Activated T-helper 1 cell treated with anti-CD3 and anti-CD28 coated beads, Interleukin-12 subunit alpha, Interleukin-12 subunit beta, Interleukin-2, Interleukin-4 antibody, amounts not matched to agents 30 ng/mL and 10 ng/mL and 1 ng/mL, durations not matched to agents 14 hours and 24 hours and 36 hours (primary cell): ENCODE results near the gene RPS6KA3. TPM values are rescaled to one million over a fixed set of nuclear protein-coding genes. Genes with fewer than 3 reads are reported as not detected.

Experiments used
- DNase-seq: peaks from one replicate; pipeline ENCODE4 v3.0.0; 2021; ENCODE audit warnings: low spot score
- H3K27ac Mint-ChIP-seq: one replicate; pipeline ENCODE4 v1.8.0; 2021; ENCODE audit warnings: mild to moderate bottlenecking, mixed read lengths
- H3K27me3 Mint-ChIP-seq: one replicate; pipeline ENCODE4 v1.8.0; 2022; ENCODE audit warnings: mild to moderate bottlenecking, moderate library complexity, mixed read lengths; ENCODE audit not compliant: insufficient read depth
- H3K36me3 Mint-ChIP-seq: one replicate; pipeline ENCODE4 v1.8.0; 2021; ENCODE audit warnings: low read depth, mixed read lengths
- H3K4me1 Mint-ChIP-seq: one replicate; pipeline ENCODE4 v1.8.0; 2021; ENCODE audit warnings: low read depth, mixed read lengths
- H3K4me3 Mint-ChIP-seq: one replicate; pipeline ENCODE4 v1.8.0; 2021; ENCODE audit warnings: mild to moderate bottlenecking, moderate library complexity, mixed read lengths
- H3K9me3 Mint-ChIP-seq: one replicate; pipeline ENCODE4 v1.8.0; 2021; ENCODE audit warnings: mixed read lengths
- intact Hi-C: fragments of 100-400 bp; cut with micrococcal nuclease; formaldehyde crosslinking; loops from one replicate; pipeline ENCODE4 v1.15.1; 2024
- total RNA-seq: library from RNA; stranded (reverse); gene quantifications from 2 replicates; pipeline ENCODE4 v1.2.3, GENCODE V29; 2022

Gene RPS6KA3
- total RNA-seq, result 58.8 and 60.6 TPM in 2 replicates

DNA sequence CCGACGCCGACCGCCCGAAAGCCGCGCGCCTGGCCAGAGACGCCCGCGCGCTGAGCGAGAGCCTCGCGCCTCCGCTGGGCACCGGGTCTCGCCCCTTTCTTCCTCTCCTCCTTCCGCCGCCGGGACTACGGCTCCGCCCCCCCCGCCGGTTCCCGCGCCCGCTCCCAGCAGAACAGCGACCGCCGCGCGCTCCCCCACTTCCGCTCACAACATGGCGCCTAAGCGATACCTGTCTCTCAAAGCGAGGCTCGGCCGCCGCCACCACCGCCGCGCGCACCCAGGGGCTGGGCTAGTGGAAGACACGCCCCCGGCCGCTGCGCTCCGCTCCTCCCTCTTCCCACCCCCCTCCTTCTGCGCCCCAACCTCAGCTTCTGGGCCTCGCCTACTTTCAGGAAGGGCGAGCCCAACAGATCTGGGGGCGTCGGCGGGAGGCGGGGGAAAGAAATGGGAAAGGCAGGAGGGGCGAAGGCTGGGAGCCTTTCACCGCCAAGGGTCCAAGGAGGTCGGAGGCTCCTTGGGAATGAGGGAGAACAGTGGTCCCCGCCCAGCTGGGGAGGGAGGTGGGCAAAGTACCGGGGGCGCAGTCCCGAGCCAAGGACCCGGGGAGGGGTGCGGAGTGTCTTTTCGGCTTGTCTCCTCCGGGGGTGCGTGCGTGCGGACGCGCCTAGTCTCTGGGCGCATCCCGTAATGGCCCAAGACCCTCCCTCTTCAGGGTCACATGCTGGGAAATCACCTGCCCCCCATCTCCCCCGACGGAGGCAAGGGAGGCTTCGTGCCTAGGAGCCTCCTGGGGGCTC is at the start of gene RPS6KA3:
RPS6KA3 (minus strand) TSS at position 100 of the 797 bp plus-strand sequence. CDS start 277 bp downstream, outside the sequence.
- peaks cover 20% of the 10 kb centered on the region for H3K4me1 Mint-ChIP-seq
- DNase-seq, result peak; percentile 85
- intact Hi-C loops, result loop anchor here (2.0 to 10.0 kb wide), 4 partner anchors 66 to 1108 kb away; partner anchors contain the start of genes CNKSR2 and PDHA1
- H3K9me3 Mint-ChIP-seq, result no peaks in the 10 kb centered on the region
- H3K4me3 Mint-ChIP-seq, result peak within 1 kb of the TSS; percentile 98
- H3K36me3 Mint-ChIP-seq, result peaks cover 5% of the 10 kb centered on the region
- H3K27me3 Mint-ChIP-seq, result peaks cover 8% of the 10 kb centered on the region
- H3K27ac Mint-ChIP-seq, result peak within 1 kb of the TSS; percentile 97

DNA sequence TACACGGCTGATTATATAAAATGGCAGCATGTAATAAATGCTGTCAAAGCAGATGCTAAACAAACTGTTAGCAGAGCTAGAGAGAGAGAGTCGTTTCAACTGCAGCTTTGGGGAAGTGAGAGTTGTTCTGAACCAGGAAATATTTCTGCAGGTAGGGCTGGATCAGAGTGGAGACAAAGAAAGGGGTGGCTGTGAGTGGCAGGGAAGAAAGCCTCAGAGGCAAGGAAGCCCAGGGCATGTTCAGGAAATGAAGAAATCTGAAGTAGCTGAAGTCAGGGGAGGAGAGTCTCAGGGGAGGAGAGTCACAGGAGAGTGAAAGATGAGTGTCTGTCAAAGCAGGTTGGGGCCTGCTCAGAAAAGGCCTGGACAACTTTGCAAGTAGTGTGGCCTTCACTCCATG is 48.4 kb upstream of the RPS6KA3 start:
- DNase-seq, result no peak
- H3K9me3 Mint-ChIP-seq, result no peaks in the 10 kb centered on the region
- no peak overlapping the region for H3K4me3 Mint-ChIP-seq
- H3K36me3 Mint-ChIP-seq, result no peaks in the 10 kb centered on the region
- intact Hi-C loops, result no loop called here
- no peak overlapping the region for H3K27ac Mint-ChIP-seq
- no peaks in the 10 kb centered on the region for H3K4me1 Mint-ChIP-seq
- no peaks in the 10 kb centered on the region for H3K27me3 Mint-ChIP-seq

DNA sequence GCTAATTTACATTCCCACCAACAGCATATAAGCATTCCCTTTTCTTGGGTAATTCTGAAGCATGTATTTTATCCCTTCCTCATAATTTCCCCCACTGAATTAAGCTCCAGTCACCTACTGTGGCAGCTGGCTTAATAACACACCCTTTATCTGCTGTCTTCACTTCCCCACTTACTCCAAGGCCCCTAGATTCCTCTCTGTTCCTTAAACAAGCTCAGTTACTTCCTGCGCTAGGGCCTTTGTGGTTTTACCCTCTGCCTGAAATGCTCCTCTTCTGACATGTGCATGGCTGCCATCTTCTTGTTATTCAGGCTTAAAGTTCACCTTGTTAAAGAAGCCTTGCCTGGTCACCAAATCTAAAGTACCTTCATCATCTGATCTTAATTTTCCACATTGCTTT is 47.2 kb upstream of the RPS6KA3 start:
- no peak for DNase-seq
- Mint-ChIP-seq H3K27me3 (peaks cover 3% of the 10 kb centered on the region), H3K9me3 (no peaks in the 10 kb centered on the region), H3K36me3 (no peaks in the 10 kb centered on the region), H3K4me1 (no peaks in the 10 kb centered on the region), H3K27ac (no peak overlapping the region), H3K4me3 (no peak overlapping the region)
- intact Hi-C loops, result no loop called here

DNA sequence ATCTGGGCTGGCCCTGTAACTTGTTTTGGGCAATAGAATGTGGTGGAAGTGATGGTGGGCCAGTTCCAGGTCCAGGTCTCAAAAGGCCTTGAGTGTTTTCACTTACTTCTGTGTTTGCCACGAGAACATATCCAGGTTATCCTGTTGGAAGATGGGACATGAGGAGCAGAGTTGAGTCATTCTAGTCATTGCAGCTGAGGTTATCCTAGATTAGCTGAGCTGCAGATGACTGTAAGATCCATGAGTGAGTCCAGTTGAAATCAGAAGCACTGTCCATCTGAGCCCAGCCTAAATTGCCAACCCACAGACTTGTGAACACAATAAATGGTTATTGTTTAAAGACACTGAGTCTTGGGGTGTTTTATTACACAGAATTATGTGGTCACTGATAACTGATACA is 45.3 kb upstream of the RPS6KA3 start:
- Mint-ChIP-seq H3K4me1 (no peaks in the 10 kb centered on the region), H3K27me3 (peaks cover 6% of the 10 kb centered on the region), H3K36me3 (no peaks in the 10 kb centered on the region), H3K4me3 (no peak overlapping the region), H3K9me3 (no peaks in the 10 kb centered on the region), H3K27ac (no peak overlapping the region)
- DNase-seq, result no peak
- intact Hi-C loops, result no loop called here

DNA sequence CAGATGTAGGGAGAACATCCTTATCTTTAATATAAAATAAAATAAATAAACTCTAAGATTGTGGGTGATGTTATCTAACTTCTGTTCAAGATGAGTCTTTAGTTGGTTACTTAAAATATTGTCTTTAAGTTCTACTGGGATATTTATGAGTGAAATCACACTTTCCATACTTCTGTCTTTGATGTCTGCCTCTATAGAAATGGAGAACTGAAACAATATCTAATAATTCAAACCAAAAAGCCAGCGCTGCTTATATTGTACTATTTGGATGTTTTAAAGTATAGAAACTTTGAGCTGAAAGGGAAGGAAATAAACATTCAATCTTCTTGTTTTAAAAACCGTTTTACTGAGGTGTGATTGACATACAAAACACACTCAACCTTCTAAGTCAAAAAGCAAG is 44.8 kb upstream of the RPS6KA3 start:
- intact Hi-C loops, result no loop called here
- no peak for DNase-seq

GRCh38 chrX:20309806-20310205 is 43.1 kb upstream of the RPS6KA3 start:
- Mint-ChIP-seq H3K27me3 (peaks cover 6% of the 10 kb centered on the region), H3K36me3 (no peaks in the 10 kb centered on the region), H3K4me1 (no peaks in the 10 kb centered on the region), H3K4me3 (no peak overlapping the region), H3K9me3 (no peaks in the 10 kb centered on the region), H3K27ac (no peak overlapping the region)
- intact Hi-C loops, result no loop called here
- DNase-seq, result no peak

More for the DNA sequence above, 44.8 kb upstream of the RPS6KA3 start:
- H3K9me3 Mint-ChIP-seq, result no peaks in the 10 kb centered on the region
- H3K27ac Mint-ChIP-seq, result no peak overlapping the region
- H3K36me3 Mint-ChIP-seq, result no peaks in the 10 kb centered on the region
- no peaks in the 10 kb centered on the region for H3K4me1 Mint-ChIP-seq
- H3K27me3 Mint-ChIP-seq, result peaks cover 6% of the 10 kb centered on the region
- no peak overlapping the region for H3K4me3 Mint-ChIP-seq

DNA sequence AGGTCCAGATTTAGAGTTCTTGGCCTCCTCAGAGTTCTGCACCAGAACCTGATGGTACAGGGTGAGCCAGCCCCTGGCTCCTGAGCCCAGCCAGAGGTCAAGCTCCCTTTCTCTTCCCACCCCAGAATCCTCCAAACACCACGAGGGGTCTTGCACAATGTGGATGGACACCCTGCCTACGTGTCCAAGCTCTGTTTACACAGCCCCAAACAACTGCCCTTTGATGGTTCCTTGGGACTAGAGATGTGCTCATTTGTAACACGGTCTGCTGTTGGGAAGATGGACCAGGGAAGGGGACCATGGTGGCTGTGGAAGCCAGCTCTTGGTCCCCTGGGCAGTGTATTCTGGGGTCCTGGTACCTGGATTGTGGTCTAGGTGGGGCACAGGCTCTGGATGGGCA is 40.0 kb upstream of the RPS6KA3 start:
- H3K27me3 Mint-ChIP-seq, result peaks cover 12% of the 10 kb centered on the region
- H3K36me3 Mint-ChIP-seq, result no peaks in the 10 kb centered on the region
- H3K27ac Mint-ChIP-seq, result no peak overlapping the region
- H3K4me3 Mint-ChIP-seq, result no peak overlapping the region
- no peaks in the 10 kb centered on the region for H3K4me1 Mint-ChIP-seq
- H3K9me3 Mint-ChIP-seq, result no peaks in the 10 kb centered on the region
- intact Hi-C loops, result no loop called here
- no peak for DNase-seq

GRCh38 chrX:20300822-20301221 is 34.1 kb upstream of the RPS6KA3 start:
- Mint-ChIP-seq H3K27ac (no peak overlapping the region), H3K4me3 (no peak overlapping the region), H3K4me1 (no peaks in the 10 kb centered on the region), H3K9me3 (no peaks in the 10 kb centered on the region), H3K36me3 (no peaks in the 10 kb centered on the region), H3K27me3 (peaks cover 22% of the 10 kb centered on the region)
- intact Hi-C loops, result no loop called here
- DNase-seq, result no peak

GRCh38 chrX:20294957-20295356 is 28.2 kb upstream of the RPS6KA3 start:
- H3K4me3 Mint-ChIP-seq, result no peak overlapping the region
- H3K36me3 Mint-ChIP-seq, result no peaks in the 10 kb centered on the region
- DNase-seq, result no peak
- H3K27ac Mint-ChIP-seq, result no peak overlapping the region
- no peaks in the 10 kb centered on the region for H3K9me3 Mint-ChIP-seq
- H3K4me1 Mint-ChIP-seq, result no peaks in the 10 kb centered on the region
- peaks cover 16% of the 10 kb centered on the region for H3K27me3 Mint-ChIP-seq
- intact Hi-C loops, result no loop called here

GRCh38 chrX:20294284-20294683 is 27.6 kb upstream of the RPS6KA3 start:
- Mint-ChIP-seq H3K27ac (no peak overlapping the region), H3K4me3 (no peak overlapping the region)

DNA sequence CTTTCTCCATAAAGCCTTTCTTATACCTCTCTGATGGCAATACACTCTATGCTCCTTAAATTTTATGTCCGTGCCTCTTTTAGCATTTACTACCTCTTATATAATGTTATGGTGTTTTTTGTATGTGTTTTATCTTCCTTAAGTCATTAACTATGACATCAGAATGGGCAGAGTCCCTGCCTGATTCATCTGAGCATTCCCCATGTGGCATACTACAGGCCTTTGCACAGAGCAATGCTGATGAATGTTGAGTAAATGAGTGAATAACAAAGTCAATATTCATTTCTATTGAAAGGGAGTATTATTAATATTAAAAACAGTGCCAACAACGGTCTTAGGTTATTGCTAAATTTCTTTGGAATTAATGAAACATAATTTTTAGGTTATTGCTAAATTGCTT is 18.8 kb upstream of the RPS6KA3 start:
- no peak overlapping the region for H3K4me3 Mint-ChIP-seq
- H3K9me3 Mint-ChIP-seq, result no peaks in the 10 kb centered on the region
- H3K27ac Mint-ChIP-seq, result no peak overlapping the region
- no peak for DNase-seq
- H3K4me1 Mint-ChIP-seq, result no peaks in the 10 kb centered on the region
- H3K27me3 Mint-ChIP-seq, result peaks cover 9% of the 10 kb centered on the region
- intact Hi-C loops, result no loop called here
- no peaks in the 10 kb centered on the region for H3K36me3 Mint-ChIP-seq

More at GRCh38 chrX:20294284-20294683, 27.6 kb upstream of the RPS6KA3 start:
- peaks cover 18% of the 10 kb centered on the region for H3K27me3 Mint-ChIP-seq
- intact Hi-C loops, result no loop called here
- no peaks in the 10 kb centered on the region for H3K36me3 Mint-ChIP-seq
- H3K4me1 Mint-ChIP-seq, result no peaks in the 10 kb centered on the region
- H3K9me3 Mint-ChIP-seq, result no peaks in the 10 kb centered on the region
- no peak for DNase-seq

DNA sequence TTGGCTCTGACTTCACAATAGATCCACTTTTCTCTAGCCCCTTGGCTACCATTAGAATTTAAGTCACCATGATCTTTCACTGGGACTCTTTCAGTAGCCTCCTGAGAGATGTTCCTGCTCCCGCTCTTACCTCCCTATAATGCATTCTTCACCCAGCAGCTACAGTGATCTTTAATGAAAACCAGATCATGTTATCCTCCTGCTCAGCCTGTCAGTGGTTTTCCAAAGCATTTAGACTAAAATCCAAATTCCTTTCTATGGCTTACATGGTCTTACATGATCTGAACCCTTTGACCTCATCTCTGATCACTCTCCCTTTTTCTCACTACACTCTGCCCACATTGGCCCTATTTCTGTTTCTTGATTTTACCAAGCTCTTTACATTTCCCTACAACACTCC is 18.3 kb upstream of the RPS6KA3 start:
- H3K27me3 Mint-ChIP-seq, result peaks cover 12% of the 10 kb centered on the region
- H3K27ac Mint-ChIP-seq, result no peak overlapping the region
- H3K4me3 Mint-ChIP-seq, result no peak overlapping the region
- no peaks in the 10 kb centered on the region for H3K36me3 Mint-ChIP-seq
- H3K4me1 Mint-ChIP-seq, result no peaks in the 10 kb centered on the region
- intact Hi-C loops, result no loop called here
- H3K9me3 Mint-ChIP-seq, result no peaks in the 10 kb centered on the region
- DNase-seq, result no peak

- no peak overlapping the region for H3K27ac Mint-ChIP-seq
- DNase-seq, result no peak
- no peak overlapping the region for H3K4me3 Mint-ChIP-seq
- intact Hi-C loops, result no loop called here
- H3K36me3 Mint-ChIP-seq, result no peaks in the 10 kb centered on the region
- H3K27me3 Mint-ChIP-seq, result peaks cover 12% of the 10 kb centered on the region
- H3K4me1 Mint-ChIP-seq, result no peaks in the 10 kb centered on the region
- no peaks in the 10 kb centered on the region for H3K9me3 Mint-ChIP-seq
Observed at GRCh38 chrX:20284444-20284843, 17.7 kb upstream of the RPS6KA3 start.
